GM21825 (cell line): ENCODE data around the gene LRRC18.

Source experiments
- ATAC-seq: cut with Tn5 transposase; IDR thresholded peaks from one replicate; pipeline ENCODE4 v1.9.1; 2021; ENCODE audit warnings: mild to moderate bottlenecking, moderate library complexity; ENCODE audit not compliant: unreplicated experiment

LRRC18 gene

GRCh38 chr10:48923748-48924147, 15.9 kb downstream of the LRRC18 start:
- ATAC-seq = no peak

GRCh38 chr10:48913674-48914073, 26.0 kb downstream of the LRRC18 start:
- no peak for ATAC-seq

- no peak for ATAC-seq
Observed at GRCh38 chr10:48910548-48910947, 29.1 kb downstream of the LRRC18 start.

GRCh38 chr10:48907730-48908129, 31.9 kb downstream of the LRRC18 start:
- peak; percentile 87 for ATAC-seq

- ATAC-seq = no peak
Observed at GRCh38 chr10:48906841-48907240, 32.8 kb downstream of the LRRC18 start.

- ATAC-seq = no peak
Observed at GRCh38 chr10:48905311-48905710, 34.3 kb downstream of the LRRC18 start.

- ATAC-seq = no peak
Observed at GRCh38 chr10:48904861-48905260, 34.8 kb downstream of the LRRC18 start.

- no peak for ATAC-seq
Observed at GRCh38 chr10:48903151-48903550, 36.5 kb downstream of the LRRC18 start.

- ATAC-seq = no peak
Observed at GRCh38 chr10:48902096-48902495, 37.5 kb downstream of the LRRC18 start.

GRCh38 chr10:48901319-48901718, 38.3 kb downstream of the LRRC18 start:
- no peak for ATAC-seq

GRCh38 chr10:48900371-48900801, 39.3 kb downstream of the LRRC18 start:
- ATAC-seq = no peak

GRCh38 chr10:48899781-48900180, 39.9 kb downstream of the LRRC18 start:
- ATAC-seq = no peak

- ATAC-seq = no peak
Observed at GRCh38 chr10:48898426-48898825, 41.2 kb downstream of the LRRC18 start.

- no peak for ATAC-seq
Observed at GRCh38 chr10:48897441-48897790, 42.2 kb downstream of the LRRC18 start.

GRCh38 chr10:48896756-48897440, 42.7 kb downstream of the LRRC18 start:
- ATAC-seq = no peak

- ATAC-seq = no peak
Observed at GRCh38 chr10:48895803-48896195, 43.8 kb downstream of the LRRC18 start.

GRCh38 chr10:48894911-48895802, 44.5 kb downstream of the LRRC18 start:
- ATAC-seq = no peak

- ATAC-seq = no peak
Observed at GRCh38 chr10:48890888-48891850, 48.5 kb downstream of the LRRC18 start.

- ATAC-seq = no peak
Observed at GRCh38 chr10:48887982-48888381, 51.7 kb downstream of the LRRC18 start.

- no peak for ATAC-seq
Observed at GRCh38 chr10:48885376-48885775, 54.3 kb downstream of the LRRC18 start.
